ENCODE data around the gene SLX9.
"Not testable (repeated sequence)": the region's sequence is repeated elsewhere in the genome, so short reads cannot be mapped to it uniquely, and the experiment has no call there.

SLX9 gene

GRCh38 chr21:44920694-44921604, 18.9 kb upstream of the SLX9 start, which contains the start of gene ITGB2:
Gene ITGB2 (minus strand): TSS chr21:44920899. CDS start chr21:44910782, 10,117 bp downstream.
- no peak within 1 kb of the TSS for H3K27ac ChIP-seq (ENCODE audit: low read length)
- H3K9ac ChIP-seq (ENCODE audit: low read length), result no peak within 1 kb of the TSS
- no peaks in the 10 kb centered on the region for H3K36me3 ChIP-seq (ENCODE audit: control insufficient read depth, low read depth, low read length)
- peaks cover 83% of the 10 kb centered on the region for H3K27me3 ChIP-seq (ENCODE audit: control insufficient read depth, insufficient read depth, low read length)
- no peaks in the 10 kb centered on the region for H3K9me3 ChIP-seq (ENCODE audit: control insufficient read depth, low read depth, low read length)
- H3K4me3 ChIP-seq (ENCODE audit: low read length), result peak within 1 kb of the TSS; percentile 55
- no peaks in the 10 kb centered on the region for H3K4me1 ChIP-seq (ENCODE audit: control insufficient read depth, low read depth, low read length)

GRCh38 chr21:44921928-44922327, 17.9 kb upstream of the SLX9 start:
- Histone ChIP-seq H3K9me3 (ENCODE audit: control insufficient read depth, low read depth, low read length) (no peaks in the 10 kb centered on the region), H3K4me3 (ENCODE audit: low read length) (no peak overlapping the region), H3K4me1 (ENCODE audit: control insufficient read depth, low read depth, low read length) (peaks cover 3% of the 10 kb centered on the region), H3K9ac (ENCODE audit: low read length) (no peak overlapping the region), H3K27me3 (ENCODE audit: control insufficient read depth, insufficient read depth, low read length) (peaks cover 89% of the 10 kb centered on the region), H3K36me3 (ENCODE audit: control insufficient read depth, low read depth, low read length) (no peaks in the 10 kb centered on the region), H3K27ac (ENCODE audit: low read length) (no peak overlapping the region)

GRCh38 chr21:44923480-44924084, 16.2 kb upstream of the SLX9 start:
- H3K9ac ChIP-seq (ENCODE audit: low read length), result no peak overlapping the region
- no peak overlapping the region for H3K4me3 ChIP-seq (ENCODE audit: low read length)
- no peaks in the 10 kb centered on the region for H3K9me3 ChIP-seq (ENCODE audit: control insufficient read depth, low read depth, low read length)
- H3K4me1 ChIP-seq (ENCODE audit: control insufficient read depth, low read depth, low read length), result peaks cover 15% of the 10 kb centered on the region
- H3K27me3 ChIP-seq (ENCODE audit: control insufficient read depth, insufficient read depth, low read length), result peaks cover 89% of the 10 kb centered on the region
- no peak overlapping the region for H3K27ac ChIP-seq (ENCODE audit: low read length)
- no peaks in the 10 kb centered on the region for H3K36me3 ChIP-seq (ENCODE audit: control insufficient read depth, low read depth, low read length)

GRCh38 chr21:44924606-44925377, 15.0 kb upstream of the SLX9 start:
- peaks cover 89% of the 10 kb centered on the region for H3K27me3 ChIP-seq (ENCODE audit: control insufficient read depth, insufficient read depth, low read length)

GRCh38 chr21:44925378-44925755, 14.5 kb upstream of the SLX9 start:
- Histone ChIP-seq H3K36me3 (ENCODE audit: control insufficient read depth, low read depth, low read length) (no peaks in the 10 kb centered on the region), H3K9ac (ENCODE audit: low read length) (no peak overlapping the region), H3K27ac (ENCODE audit: low read length) (no peak overlapping the region), H3K4me1 (ENCODE audit: control insufficient read depth, low read depth, low read length) (peaks cover 15% of the 10 kb centered on the region), H3K4me3 (ENCODE audit: low read length) (no peak overlapping the region), H3K9me3 (ENCODE audit: control insufficient read depth, low read depth, low read length) (no peaks in the 10 kb centered on the region), H3K27me3 (ENCODE audit: control insufficient read depth, insufficient read depth, low read length) (peaks cover 89% of the 10 kb centered on the region)

More at GRCh38 chr21:44924606-44925377, 15.0 kb upstream of the SLX9 start:
- Histone ChIP-seq H3K4me3 (ENCODE audit: low read length) (no peak overlapping the region), H3K36me3 (ENCODE audit: control insufficient read depth, low read depth, low read length) (no peaks in the 10 kb centered on the region), H3K4me1 (ENCODE audit: control insufficient read depth, low read depth, low read length) (peaks cover 15% of the 10 kb centered on the region), H3K9me3 (ENCODE audit: control insufficient read depth, low read depth, low read length) (no peaks in the 10 kb centered on the region), H3K27ac (ENCODE audit: low read length) (no peak overlapping the region), H3K9ac (ENCODE audit: low read length) (no peak overlapping the region)

GRCh38 chr21:44926331-44927101, 13.3 kb upstream of the SLX9 start:
- H3K27ac ChIP-seq (ENCODE audit: low read length), result no peak overlapping the region
- H3K9ac ChIP-seq (ENCODE audit: low read length), result no peak overlapping the region
- peaks cover 89% of the 10 kb centered on the region for H3K27me3 ChIP-seq (ENCODE audit: control insufficient read depth, insufficient read depth, low read length)
- no peaks in the 10 kb centered on the region for H3K36me3 ChIP-seq (ENCODE audit: control insufficient read depth, low read depth, low read length)
- no peak overlapping the region for H3K4me3 ChIP-seq (ENCODE audit: low read length)
- no peaks in the 10 kb centered on the region for H3K9me3 ChIP-seq (ENCODE audit: control insufficient read depth, low read depth, low read length)
- H3K4me1 ChIP-seq (ENCODE audit: control insufficient read depth, low read depth, low read length), result peaks cover 15% of the 10 kb centered on the region

- peak overlapping the region; percentile 16 for H3K4me3 ChIP-seq (ENCODE audit: low read length)
- H3K9me3 ChIP-seq (ENCODE audit: control insufficient read depth, low read depth, low read length), result no peaks in the 10 kb centered on the region
- no peak overlapping the region for H3K27ac ChIP-seq (ENCODE audit: low read length)
- H3K9ac ChIP-seq (ENCODE audit: low read length), result no peak overlapping the region
- no peaks in the 10 kb centered on the region for H3K36me3 ChIP-seq (ENCODE audit: control insufficient read depth, low read depth, low read length)
- peaks cover 89% of the 10 kb centered on the region for H3K27me3 ChIP-seq (ENCODE audit: control insufficient read depth, insufficient read depth, low read length)
- H3K4me1 ChIP-seq (ENCODE audit: control insufficient read depth, low read depth, low read length), result peaks cover 15% of the 10 kb centered on the region
Observed at GRCh38 chr21:44927259-44927586, 12.6 kb upstream of the SLX9 start.

- H3K9ac ChIP-seq (ENCODE audit: low read length), result no peak overlapping the region
- peaks cover 15% of the 10 kb centered on the region for H3K4me1 ChIP-seq (ENCODE audit: control insufficient read depth, low read depth, low read length)
- H3K4me3 ChIP-seq (ENCODE audit: low read length), result peak overlapping the region; percentile 16
- no peaks in the 10 kb centered on the region for H3K36me3 ChIP-seq (ENCODE audit: control insufficient read depth, low read depth, low read length)
- no peaks in the 10 kb centered on the region for H3K9me3 ChIP-seq (ENCODE audit: control insufficient read depth, low read depth, low read length)
- H3K27ac ChIP-seq (ENCODE audit: low read length), result no peak overlapping the region
- peaks cover 89% of the 10 kb centered on the region for H3K27me3 ChIP-seq (ENCODE audit: control insufficient read depth, insufficient read depth, low read length)
Observed at GRCh38 chr21:44927587-44928461, 12.0 kb upstream of the SLX9 start.

- H3K9me3 ChIP-seq (ENCODE audit: control insufficient read depth, low read depth, low read length); H3K27ac ChIP-seq (ENCODE audit: low read length); H3K36me3 ChIP-seq (ENCODE audit: control insufficient read depth, low read depth, low read length); H3K4me3 ChIP-seq (ENCODE audit: low read length); H3K9ac ChIP-seq (ENCODE audit: low read length): not testable (repeated sequence)
- Histone ChIP-seq H3K4me1 (ENCODE audit: control insufficient read depth, low read depth, low read length) (peaks cover 15% of the 10 kb centered on the region), H3K27me3 (ENCODE audit: control insufficient read depth, insufficient read depth, low read length) (peaks cover 89% of the 10 kb centered on the region)
Observed at GRCh38 chr21:44928500-44929241, 11.2 kb upstream of the SLX9 start.

GRCh38 chr21:44929242-44929798, 10.5 kb upstream of the SLX9 start:
- Histone ChIP-seq H3K4me3 (ENCODE audit: low read length) (no peak overlapping the region), H3K36me3 (ENCODE audit: control insufficient read depth, low read depth, low read length) (no peaks in the 10 kb centered on the region), H3K27me3 (ENCODE audit: control insufficient read depth, insufficient read depth, low read length) (peaks cover 89% of the 10 kb centered on the region), H3K9ac (ENCODE audit: low read length) (no peak overlapping the region), H3K4me1 (ENCODE audit: control insufficient read depth, low read depth, low read length) (peaks cover 15% of the 10 kb centered on the region), H3K27ac (ENCODE audit: low read length) (no peak overlapping the region), H3K9me3 (ENCODE audit: control insufficient read depth, low read depth, low read length) (no peaks in the 10 kb centered on the region)

All from iPS-18a (cell line).